G401.6 (cell line): ENCODE data around the gene XPR1.
"Not testable (repeated sequence)": the region's sequence is repeated elsewhere in the genome, so short reads cannot be mapped to it uniquely, and the experiment has no call there.

Experiments
- FAIRE-seq: peaks from 2 replicates; lab custom pipeline; 2012; peaks lifted over from hg19 to GRCh38; lab: Jason Lieb, UNC

The XPR1 gene

DNA sequence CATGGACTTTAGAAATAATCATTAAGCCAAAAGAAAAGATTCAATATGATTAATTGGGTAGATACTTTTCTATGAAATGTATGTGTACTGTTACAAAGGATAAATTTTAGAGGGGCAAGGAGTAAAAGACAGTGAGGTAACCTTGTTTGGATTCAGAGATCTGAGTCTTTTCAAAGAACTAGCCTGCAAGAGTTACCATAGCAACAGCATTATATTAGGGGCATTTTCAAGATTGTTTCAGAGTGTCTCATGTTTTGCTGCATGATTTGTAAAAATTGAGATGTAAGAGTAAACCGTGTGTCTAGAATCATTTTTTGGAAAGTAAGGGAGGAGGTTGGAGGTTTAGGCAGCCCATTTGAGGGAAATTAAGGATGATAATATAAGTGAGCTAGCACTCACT is 210.2 kb downstream of the XPR1 start:
- FAIRE-seq = no peak

DNA sequence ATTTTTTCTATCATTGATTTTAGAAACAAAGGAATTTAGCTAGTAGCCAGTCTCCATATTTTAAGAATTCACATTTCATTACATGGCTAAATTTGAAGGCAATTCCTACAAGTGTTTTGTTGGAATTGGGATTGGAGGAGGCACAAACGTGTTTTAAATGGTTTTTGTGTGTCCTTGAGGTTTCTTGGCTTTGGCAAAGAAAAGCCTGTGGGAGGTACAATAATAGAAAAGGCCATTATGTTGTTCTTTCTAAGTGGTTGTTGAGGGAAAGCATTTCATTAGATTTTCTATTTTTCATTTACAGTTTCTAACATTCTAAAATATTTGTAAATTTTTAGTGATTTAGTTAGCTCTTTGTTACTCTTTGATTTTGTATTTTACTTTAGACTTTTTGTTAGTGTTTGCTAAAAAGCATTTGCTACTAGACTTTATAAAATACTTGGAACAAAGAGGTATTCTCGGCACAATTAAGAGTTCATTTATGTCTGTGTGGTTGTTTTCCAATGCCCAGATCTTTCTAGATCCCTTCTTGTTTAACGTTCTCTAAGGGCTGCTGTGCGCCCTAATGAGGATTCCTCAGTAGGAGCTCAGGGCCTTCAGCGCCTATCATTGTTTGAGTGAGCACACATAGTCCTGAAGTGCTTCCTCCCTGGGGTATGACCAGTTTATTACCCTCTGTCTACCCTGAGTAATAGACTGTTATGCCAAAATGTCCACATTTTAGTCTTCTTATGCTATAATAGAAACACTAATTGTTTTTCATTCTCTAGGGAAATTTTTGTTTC is 210.9 kb downstream of the XPR1 start:
- FAIRE-seq = no peak

DNA sequence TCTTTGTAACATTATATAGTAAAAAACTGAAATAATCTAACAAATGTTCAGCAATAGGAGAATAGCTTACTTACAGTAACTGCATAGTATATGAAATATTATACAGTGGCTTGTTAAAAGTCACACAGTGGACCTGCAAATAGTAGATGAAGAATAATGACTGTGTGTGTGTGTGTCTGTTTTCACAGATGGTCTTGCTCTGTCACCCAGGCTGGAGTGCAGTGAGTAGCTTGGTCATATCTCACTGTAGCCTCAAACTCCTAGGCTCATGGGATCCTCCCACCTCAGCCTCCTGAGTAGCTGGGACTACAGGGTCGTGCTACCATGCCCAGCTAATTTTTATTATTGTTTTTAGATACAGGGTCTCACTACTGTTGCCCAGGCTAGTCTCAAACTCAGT is 213.5 kb downstream of the XPR1 start:
- no peak for FAIRE-seq

DNA sequence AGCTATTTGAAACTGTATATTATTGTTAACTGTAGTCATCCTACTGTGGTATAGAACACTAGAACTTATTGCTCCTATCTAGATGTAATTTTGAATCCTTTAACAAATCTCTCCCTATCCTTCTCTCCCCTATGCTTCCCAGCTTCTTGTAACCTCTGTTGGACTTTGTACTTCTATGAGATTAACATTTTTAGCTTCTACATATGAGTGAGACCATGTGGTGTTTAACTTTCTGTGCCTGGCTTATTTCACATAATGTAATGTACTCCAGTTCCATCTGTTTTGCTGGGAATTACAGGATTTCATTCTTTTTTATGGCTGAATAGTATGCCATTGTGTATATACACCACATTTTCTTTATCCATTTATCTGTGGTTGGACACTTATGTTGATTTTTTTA is 216.4 kb downstream of the XPR1 start:
- no peak for FAIRE-seq

DNA sequence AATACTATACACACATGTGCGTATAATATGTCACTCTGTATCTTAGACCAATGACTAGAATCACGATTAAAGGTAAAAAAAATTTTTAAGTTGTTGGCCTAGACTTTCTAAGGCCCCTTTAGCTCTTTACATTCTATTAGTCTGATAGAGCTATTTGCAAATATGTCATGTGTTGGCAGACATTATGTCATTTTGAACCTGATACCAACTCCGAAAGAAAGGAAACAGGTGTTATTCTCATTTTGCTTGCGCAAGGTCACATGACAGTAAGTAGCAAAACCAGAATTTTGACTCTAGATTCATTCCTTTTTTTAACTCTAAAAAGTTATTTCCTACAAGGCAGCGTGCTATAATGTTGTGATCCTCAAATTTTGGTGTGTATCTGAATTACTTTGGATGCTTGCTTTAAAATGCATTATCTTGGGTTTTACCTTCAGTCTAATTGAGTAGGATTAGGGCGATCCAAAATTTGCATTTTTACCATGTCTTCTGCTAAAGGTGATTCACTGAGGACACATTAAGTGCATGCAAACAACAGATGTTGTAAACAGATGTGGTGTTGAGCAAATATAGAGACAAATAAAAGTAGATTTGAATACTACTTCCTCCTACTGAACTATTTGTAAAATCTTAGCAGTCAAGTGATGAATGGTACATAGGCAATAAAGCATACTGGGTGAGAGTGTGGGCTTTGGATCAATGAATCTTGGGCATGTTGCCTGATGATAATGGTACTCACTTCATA is 217.4 kb downstream of the XPR1 start:
- no peak for FAIRE-seq

DNA sequence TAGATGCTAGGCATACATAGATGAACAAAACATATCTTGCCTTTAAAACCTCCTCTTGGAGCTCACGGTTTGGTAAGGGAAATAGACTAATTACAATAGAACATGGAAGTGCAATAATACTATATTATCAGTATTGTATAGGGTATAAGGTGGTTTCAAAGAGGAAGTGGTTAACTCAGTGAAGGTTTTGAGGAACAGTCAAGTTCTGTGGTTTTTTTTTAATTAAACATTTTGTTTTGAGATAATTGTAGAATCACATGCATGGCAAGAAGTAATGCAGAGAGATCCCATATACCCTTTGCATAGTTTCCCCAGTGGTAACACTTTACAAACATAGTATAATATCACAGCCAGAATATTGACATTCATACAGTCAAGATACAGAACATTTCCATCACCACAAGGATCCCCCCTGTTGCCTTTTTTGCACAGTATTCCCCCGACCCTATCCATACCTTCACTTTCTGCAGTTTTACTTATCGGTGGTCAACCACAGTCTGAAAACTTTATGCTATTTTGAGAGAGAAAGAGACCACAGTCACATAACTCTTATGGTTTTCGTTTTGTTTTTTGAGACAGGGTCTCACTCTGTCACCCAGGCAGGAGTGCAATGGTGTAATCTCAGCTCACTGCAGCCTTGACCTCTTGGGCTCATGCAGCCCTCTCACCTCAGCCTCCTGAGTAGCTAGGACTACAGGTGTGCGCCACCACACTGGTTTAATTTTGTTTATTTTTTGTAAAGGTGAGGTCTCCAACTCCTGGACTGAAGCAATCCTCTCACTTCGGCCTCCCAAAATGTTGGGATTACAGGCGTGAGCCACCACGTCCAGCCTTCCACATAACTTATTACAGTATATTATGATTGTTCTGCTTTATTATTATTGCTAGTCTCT is 220.4 kb downstream of the XPR1 start:
- no peak for FAIRE-seq

DNA sequence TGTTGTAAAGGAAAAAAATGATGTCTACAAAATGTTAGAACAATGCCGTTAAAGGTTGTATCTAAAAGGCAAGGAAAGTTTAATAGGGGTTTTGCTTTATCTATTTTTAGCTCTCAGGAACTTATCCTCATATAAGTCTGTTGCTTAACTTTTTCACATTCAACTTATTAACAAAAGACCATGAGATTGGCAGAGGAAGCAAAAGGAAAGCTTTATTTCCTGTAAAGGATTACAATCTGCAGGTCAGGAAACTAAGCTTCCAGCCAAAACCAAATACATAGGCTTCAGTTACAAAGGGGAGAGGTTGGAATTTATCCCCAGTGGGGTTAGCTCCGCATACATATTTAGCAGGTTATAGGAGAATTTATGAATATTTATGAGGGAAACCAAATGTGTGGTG is 222.2 kb downstream of the XPR1 start:
- FAIRE-seq = no peak

DNA sequence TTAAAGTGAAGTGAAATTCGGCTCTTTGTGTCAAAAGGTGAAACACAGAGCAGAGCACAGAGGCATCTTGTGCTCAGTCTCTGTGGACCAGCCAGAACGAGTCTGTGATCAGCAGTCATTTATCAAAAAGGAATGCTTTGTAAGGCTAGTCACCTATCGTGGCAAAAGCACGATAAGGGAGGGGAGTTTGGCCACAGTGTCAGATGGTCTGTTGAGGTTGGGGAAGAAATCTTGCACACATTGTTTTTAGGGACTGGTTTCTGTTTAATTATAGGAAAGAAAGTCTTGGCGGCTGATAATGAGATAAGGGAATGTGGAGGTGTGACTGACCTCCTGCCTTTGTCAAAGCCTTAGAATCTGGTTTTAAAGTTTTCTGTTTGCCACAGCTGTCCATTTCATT is 222.6 kb downstream of the XPR1 start:
- FAIRE-seq = no peak

DNA sequence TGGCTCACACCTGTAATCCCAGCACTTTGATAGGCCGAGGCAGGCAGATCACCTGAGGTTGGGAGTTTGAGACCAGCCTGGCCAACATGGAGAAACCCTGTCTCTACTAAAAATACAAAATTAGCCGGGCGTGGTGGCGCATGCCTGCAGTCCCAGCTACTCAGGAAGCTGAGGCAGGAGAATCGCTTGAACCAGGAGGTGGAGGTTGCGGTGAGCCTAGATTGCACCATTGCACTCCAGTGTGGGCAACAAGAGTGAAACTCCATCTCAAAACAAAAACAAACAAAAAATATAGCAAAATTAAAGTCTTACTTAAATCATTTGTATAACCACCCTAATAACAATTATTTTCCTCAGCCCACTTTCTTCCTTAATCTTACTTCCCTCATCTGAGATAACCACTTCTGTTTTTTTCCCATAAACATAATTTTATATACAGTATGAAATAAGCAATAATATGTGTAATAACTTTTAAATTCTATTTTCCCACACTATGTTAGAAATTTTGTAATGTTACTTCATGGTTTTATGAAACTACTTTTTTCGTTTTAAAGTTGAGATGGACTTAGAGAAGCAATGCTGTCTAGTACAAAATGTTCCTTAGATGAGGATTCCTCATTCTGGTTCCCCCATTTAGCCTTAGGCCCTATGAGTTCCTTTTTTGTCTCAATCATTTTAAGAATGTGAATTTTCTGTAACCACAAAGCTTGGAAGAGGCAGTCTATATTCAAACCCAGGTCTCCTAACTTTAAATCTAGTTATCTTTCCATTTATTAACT is 226.3 kb downstream of the XPR1 start:
- not testable (repeated sequence) for FAIRE-seq

DNA sequence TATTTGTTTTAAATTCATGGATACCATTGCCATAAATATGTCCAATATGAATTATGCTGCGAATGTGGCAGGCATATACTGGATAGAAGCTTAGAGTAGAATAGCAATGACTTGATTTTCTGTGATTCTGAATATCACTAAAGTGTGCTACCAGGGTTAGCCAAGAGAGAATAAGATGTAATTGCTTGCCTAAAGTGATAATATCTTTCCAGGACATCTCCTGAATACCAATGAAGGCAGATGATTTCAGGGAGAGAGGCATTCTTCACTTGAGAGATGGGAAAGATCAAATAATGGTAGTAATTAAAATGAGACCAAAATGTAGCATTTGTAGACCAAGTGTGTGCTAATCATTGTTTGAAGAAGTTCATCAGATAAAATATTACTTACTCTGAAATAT is 227.5 kb downstream of the XPR1 start:
- FAIRE-seq = no peak

DNA sequence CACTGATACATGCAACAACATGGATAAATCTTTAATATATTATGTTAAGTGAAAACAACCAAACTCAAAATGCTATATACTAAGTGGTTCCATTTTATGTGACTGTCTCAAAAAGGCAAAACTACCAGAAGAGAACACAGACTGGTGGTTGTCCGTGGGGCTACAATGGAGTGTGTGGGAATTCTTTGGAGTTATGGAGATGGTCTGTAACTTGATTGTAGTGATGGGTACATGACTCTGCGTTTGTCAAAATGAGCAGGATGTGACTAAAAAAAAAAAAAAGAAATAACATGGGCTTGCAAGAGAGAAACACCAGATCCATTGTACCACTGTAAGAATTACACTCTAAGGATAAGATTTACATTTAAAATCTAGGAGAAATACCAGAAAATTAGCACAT is 228.7 kb downstream of the XPR1 start:
- FAIRE-seq = no peak

DNA sequence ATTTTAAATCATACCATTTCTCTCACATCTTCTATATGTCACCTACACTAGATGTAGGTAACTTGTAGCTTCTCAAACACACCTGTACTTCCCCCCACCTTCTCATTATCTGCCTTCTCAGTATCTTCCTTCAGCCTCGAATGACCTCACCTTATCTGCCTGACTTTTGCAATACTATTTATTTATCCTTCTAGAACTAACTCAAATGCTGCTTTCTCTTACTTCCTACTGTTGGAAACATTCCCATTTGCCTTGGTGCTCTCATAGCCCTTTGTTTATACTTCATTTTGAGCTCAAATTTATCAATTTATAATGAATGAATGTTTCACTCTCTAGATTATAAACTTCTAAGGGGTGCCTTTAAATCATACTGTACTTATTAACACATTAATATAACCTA is 230.5 kb downstream of the XPR1 start:
- no peak for FAIRE-seq

DNA sequence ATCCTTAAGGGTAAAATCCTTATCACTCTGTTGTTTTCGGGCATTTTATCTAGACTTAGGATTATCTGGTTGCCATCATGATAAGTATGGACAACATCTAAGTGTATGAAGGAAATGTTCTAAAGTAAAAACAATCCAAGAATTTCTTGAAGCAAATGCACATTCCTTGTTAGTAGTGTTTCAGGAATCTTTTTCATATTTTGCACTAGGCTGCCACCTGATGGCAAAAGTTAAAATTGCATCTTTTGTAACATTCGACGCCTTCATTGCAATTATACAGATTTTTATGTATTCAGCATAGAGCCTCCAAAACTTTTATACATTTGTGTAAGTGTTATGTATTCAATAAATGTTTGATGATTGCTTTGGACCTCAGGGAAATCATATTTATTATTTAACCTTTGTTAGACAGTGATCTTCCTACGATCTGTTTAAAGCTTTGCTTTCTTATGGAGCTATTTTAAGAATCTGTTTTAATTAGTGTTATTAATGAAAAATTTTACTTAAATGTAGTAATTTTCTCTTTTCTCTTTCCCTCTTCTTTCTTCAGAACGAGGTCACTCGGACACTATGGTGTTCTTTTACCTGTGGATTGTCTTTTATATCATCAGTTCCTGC is 231.4 kb downstream of the XPR1 start:
- peak; percentile 96 for FAIRE-seq

DNA sequence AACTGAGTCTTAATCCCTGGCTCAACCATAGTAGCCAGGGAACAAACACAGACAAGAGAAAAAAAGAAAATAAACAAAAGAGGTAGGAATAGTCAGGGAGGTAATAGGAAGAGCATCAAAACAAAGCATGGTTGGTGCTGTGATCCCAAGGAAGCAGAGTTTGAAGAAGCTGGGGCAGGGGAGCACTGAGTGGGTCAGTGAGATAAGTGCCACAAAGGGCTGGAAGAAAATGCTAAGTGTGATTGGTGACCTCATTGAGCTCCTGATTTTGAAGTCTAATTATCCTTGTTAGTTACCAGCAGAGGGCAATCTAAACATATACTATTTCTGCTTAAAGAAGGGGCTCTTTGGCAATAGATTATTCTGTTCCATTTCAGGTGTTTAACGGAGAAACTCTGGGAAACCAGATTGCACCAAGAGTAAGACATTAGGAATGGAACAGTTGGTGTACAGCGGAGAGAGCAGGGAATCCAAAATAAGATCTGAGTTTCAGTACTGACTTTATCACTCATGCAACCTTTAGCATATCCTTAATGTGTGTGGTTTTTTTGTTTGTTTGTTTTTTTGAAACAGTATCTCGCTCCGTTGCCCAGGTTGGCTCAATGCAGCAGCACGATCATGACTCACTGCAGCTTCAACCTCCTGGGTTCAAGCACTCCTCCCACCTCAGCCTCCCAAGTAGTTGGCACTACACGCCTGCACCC is 250.1 kb downstream of the XPR1 start:
- FAIRE-seq = peak; percentile 92

DNA sequence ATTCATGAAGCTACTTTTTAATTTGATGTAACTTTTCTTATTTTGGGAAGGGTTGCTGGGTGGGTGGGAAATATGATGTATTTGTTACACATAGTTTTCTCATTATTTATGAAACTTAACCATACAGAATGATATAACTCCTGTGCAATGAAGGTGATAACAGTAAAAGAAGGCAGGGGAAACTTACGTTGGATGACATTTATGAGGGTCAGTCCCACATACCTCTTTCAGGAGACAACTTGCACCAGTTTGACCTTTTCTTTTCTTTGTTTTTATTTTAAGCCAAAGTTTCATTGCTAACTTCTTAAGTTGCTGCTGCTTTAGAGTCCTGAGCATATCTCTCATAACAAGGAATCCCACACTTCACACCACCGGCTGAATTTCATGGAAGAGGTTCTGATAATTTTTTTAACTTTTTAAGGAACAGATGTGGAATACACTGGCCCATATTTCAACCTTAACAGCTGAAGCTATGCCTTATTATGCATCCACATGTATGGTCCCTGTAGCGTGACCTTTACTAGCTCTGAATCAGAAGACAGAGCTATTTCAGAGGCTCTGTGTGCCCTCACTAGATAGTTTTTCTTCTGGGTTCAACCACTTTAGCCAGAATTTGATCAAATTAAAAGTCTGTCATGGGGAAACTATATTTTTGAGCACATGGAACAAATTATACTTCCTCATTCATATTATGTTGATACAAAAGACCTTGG is 252.9 kb downstream of the XPR1 start:
- FAIRE-seq = no peak

DNA sequence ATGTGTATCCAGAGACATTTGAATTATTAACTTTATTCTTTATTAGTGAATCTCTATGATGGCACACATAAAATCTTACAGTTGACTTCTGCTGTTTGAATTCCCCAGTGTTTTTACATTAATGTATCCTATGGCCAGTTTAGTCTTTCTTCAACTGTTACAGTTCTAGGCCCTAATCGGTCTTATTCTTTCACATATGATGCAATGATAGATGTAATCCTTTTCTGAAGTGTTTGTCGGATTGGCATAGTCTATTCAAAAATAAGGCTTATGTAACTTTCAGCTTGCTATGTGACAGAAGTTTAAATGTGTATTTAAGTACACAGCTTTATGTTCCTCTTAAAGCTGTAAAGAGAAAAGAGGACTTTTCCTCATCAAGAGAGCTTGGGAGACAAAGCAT is 254.5 kb downstream of the XPR1 start:
- FAIRE-seq = no peak

DNA sequence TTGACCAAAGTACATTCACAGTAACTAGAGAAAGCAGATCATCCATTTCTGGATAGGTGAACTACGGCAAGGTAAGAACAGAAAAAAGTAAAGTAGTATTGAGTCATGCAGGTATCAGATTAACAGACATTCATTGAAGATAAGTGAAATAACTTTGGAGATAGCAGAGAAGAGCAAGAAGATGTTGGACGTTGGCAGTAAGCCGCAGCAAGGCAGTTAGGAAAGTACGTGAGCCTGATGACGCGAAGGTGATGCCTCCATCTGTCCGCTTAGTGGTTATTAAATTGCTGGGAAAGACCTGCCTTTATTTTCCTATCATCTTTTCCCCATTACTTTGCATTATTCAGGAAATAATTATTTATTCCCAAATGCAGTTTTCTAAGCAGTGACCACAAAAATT is 256.0 kb downstream of the XPR1 start:
- FAIRE-seq = no peak

DNA sequence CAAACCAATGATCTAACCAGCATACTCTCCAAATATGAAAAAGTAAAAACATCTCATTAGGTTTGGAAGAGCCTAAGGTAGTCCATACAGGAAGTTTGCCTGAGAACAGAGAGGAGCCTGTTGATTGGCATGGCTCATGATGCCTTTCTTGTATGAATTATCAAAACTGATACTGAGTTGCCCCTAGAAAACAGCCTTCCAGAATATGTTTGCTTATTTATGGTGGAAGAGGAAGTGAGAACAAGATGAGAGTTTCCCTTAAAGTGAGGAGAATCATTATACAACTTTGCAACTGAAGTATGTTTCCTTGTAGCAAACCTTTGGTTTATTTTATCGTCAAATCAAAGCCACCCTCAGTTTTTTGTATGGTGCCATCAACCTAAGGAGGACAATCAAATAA is 257.0 kb downstream of the XPR1 start:
- FAIRE-seq = no peak

DNA sequence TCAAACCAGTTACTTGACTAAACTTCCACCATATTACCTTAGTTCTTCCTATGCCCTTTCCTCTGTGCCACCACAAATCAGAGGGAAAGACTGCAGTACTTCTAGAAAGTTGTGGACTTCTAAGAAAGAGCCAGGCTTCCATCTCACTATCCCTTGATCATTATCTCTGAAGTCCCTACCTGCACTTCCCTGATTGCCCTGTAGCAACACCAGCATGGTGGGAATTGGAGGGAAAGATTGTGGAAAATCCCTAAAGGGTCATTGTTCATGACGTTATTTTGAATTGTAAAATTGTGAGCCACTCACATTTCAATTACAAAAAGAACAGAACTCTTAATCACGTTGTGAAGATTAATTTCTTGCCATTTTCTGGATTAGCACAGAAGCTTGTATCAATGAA is 257.5 kb downstream of the XPR1 start:
- FAIRE-seq = no peak

DNA sequence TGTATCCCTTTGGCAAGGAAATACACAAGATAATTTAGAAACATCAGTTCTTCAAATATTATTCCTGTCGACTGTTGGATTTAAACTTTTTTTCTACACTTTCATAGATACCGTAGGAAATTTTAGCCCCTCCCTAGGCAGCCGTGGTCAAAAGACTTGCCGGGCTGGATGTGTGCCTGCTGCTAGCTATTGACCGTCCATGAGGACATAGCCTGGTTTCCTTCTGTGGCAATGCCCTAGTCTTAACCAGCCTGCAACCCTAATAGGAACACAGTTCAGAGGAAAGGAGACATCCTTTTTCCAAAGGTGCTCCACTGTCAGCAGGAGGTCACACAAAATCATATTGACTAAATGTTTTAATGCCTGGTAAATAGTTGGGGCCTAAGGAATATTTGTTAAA is 260.4 kb downstream of the XPR1 start:
- no peak for FAIRE-seq
